NOMO-1 treated with DMSO at 0.1 percent for 48 hours (cell line): ENCODE measurements around the gene FKBP6.
"Not testable (repeated sequence)": the region's sequence is repeated elsewhere in the genome, so short reads cannot be mapped to it uniquely, and the experiment has no call there.

Source experiments
- DNase-seq: peaks from one replicate; lab custom pipeline; 2025; ENCODE audit not compliant: unreplicated experiment; lab: John Stamatoyannopoulos, UW

Gene FKBP6

DNA sequence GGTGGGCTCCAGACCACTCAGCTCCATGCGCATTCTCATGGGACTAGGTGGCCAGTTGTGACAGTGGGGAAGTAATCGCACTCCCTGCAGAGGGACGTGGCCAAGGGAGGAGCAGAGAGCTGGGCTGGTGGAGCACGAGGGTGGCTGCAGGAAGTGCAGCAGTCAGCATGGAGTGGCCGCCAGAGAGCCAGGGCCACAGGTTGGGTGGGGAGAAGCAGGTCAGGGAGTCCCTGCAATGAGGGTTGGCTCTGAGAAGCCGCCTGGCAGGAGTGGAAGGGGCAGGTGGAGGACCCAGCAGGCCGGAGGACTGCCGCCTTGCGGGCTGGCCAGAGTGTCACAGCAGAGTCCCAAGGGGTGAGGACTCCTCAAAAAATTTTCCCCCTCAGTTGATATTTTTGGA is 26.2 kb downstream of the FKBP6 start:
- no peak for DNase-seq

DNA sequence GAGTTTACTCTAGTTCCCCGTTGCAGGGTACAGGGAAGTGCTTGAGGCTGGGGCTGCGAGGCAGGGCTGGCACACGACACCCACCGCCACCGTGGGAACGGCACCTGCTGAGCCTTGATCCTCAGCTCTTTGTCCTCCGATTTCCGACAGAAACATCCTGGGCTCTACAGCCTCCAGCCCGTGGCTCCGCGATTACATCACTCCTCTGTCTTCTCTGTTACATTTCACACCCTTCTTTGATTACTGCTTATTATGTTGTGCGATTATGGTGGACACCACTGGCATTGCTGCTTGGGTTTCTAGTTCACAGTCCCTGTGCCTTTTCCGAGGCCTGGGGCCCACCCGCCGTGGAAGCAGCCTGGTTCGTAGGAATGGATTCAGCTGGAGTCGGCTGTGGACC is 26.9 kb downstream of the FKBP6 start:
- no peak for DNase-seq

DNA sequence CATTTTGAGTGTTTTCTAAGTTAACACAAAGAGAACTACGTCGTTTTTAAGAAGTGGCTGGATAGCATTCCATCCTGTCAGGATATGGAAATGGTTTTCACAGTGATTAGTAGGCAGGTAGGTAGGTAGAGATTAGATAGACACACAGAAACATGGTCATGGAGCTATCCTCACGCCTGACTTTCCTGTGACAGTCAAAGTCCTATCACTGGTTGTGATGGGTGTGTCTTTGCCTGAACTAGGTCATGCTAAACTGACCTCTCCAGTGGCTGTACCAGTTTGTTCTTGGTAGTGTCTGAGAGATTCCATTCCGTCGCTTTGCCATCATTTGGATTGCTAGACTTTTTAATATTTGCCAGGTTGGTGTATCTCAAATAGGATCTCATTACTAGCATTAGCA is 28.2 kb downstream of the FKBP6 start:
- no peak for DNase-seq

DNA sequence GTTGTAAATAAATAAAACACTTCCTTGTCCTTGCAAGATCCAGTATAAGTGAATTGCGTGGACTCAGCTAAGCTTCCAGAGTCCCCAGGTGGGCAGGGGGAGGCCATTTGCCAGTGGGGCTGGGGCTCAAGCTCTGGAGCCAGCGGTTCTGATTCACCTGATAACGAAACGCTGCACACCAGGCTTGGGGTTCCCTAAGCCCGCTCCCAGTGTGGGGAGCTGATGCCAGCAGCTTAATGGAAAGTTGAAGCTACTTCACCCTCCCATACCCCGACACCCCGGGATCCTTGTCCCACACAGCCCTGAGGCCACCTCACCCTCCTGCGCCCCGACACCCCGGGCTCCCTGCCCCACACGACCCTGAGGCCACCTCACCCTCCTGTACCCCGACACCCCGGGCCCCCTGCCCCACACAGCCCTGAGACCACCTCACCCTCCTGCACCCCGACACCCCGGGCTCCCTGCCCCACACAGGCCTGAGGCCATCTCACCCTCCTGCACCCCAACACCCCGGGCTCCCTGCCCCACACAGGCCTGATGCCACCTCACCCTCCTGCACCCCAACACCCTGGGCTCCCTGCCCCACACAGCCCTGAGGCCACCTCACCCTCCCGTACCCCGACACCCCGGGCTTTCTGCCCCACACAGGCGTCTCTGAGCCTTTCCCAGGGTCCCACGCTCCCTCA is 30.8 kb downstream of the FKBP6 start:
- DNase-seq = no peak

DNA sequence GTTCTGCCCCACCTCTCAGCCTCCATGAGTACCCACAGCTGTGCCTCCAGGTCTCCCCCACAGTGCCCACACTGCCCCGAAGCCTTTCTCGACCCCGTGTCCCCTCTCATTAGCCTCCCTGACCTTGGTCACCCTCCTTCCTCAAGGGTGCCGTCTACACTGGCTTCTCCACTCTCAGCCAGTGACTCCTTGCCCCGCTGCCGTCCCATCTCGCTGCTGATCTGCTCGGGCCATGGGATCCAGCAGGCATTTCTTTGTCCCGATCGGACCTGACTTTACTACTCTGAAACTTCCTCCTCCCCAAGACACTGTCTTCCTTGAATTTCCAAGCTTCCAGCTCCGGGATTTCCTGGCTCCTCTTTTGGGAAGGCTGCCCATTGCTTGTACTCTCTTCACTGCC is 31.3 kb downstream of the FKBP6 start:
- DNase-seq = no peak

DNA sequence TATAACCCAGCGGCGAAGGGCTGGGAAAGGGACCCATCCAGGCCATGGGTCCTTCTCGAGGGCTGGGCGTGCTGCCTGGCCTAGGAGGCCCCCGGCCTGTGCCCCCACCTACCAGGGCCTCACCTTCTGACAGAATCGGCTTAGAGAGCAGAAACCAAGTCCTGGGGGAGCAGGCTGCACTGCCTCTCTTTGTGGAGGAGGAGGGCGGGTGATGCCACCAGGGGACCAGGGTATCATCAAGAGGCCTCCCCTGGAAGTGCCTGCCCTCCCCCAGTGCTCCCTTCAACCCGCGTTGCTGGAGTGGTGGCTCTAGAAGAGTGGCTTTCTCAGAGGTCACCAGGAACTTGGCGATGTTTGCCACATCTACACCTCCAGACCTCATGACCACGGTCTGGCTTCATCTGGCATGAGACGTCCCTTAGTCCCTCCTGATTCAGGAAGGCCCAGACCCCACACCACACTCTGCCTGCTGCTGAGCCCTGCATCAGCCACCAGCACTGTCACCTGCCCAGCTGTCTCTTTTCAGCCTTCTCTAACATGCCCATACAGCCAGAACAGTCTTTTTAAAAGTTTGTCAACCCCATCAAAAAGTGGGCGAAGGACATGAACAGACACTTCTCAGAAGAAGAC is 31.9 kb downstream of the FKBP6 start:
- DNase-seq = no peak

DNA sequence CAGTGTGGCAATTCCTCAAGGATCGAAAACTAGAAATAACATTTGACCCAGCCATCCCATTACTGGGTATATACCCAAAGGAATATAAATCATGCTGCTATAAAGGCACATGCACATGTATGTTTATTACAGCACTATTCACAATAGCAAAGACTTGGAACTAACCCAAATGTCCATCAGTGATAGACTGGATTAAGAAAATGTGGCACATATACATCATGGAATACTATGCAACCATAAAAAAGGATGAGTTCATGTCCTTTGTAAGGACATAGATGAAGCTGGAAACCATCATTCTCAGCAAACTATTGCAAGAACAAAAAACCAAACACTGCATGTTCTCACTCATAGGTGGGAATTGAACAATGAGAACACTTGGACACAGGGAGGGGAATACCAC is 32.6 kb downstream of the FKBP6 start:
- DNase-seq = not testable (repeated sequence)

DNA sequence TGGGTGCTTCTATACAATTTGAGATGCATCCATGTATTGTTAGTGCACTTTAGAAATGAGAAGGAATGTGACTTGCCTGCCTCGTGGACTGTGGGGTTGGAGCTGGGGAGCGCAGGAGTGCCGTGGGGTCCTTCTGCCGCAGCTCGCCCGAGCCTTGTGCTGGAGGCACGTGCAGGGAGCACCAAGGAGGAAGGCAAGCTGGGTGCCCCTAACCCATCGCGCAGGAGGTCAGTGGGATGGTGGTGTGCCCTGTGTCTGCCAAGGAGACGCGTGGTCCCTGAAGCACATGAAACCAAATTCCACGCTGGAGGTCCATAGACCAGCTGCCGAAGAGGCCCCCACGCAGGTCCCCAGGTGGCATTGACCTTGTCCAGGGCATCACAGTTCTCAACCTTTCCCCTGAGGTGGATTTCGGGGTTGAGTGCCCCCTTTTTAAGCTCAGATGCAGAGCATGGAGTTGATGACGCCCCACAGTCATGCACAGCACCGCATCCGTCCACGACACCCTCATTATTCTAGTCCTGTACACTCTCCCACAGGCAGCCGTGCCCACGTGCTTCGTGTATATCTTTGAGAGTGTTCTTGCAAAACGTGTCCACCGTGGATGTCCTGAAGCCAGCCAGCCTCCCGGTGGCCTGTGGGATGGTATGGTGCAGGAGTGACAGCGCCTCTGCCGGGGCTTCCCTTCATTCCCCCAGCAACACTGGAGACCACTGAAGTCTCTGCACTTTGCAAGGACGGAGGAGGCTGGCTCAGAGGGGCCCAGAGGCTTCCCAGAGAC is 35.5 kb downstream of the FKBP6 start:
- DNase-seq = no peak

DNA sequence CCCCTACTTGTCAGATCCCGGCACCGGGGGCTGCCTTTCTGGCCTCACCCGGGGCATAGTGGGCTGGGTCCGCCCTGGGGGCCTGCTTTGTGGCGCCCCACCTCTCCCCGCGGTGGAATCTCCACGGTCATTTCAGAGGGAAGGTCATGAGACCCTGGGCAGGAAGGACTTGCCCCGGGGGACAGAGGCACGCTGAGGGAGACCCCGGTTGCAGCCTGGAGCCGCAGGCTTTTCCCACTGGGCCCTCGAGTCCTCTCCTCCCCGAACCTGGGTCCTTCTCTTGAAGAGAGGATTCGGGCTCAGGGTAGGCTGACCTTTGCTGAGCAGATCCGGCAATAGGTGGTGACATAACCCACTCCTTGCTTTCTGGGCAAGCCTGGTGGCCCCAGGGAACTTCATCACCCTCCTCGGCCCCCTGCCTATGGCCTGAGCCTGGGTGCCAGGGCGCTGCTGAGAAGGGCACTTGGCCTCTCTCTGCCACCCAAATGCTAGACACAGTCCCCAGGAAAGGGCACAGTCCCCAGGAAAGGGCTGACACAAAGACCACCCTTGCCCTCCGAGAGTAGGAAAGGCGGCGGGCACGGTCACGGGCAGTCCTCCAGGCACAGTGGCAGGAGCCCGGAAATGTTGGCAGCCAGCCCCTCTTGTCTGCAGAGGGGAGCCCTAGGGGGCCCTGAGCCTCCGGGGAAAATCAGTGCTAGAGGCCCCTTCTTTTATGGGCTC is 36.2 kb downstream of the FKBP6 start:
- no peak for DNase-seq

DNA sequence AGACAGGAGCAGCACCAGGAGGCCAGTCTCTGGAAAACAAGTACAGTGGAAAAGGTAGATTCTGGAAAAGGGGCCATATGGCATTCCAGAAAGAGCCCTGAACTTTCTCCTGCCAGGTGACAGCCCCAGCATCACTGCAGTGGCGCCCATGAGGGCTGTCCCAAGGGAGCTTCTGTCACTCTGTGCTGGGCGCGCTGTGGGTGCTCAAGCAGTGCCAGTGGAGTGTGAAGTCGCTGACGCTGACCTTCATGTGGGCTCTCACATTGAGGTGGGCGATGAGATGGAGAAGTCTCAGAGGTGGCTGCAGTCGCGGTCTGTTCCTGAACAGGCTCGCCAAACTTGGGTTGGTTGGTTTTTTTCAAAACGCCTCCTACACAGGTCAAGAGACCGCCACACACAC is 38.2 kb downstream of the FKBP6 start:
- DNase-seq = no peak

DNA sequence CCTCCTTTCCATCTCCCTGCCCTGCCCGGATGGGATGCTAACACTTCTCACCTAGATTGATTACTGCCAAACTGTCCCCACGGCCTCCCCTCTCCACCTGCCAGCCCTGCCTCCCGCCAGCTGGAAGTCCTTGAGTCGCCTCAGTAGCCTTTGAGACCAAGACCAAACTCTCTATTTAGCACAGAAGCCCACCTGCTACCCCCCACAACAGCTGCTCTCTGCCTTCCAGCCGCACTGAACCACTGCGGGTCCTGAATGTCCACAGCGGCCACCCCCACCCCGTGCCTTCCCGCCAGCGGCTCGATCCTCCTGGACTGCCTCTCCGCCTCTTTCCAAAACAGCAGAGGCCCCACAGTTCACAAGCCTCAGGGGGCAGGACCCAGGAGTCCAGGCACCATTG is 39.0 kb downstream of the FKBP6 start:
- no peak for DNase-seq

DNA sequence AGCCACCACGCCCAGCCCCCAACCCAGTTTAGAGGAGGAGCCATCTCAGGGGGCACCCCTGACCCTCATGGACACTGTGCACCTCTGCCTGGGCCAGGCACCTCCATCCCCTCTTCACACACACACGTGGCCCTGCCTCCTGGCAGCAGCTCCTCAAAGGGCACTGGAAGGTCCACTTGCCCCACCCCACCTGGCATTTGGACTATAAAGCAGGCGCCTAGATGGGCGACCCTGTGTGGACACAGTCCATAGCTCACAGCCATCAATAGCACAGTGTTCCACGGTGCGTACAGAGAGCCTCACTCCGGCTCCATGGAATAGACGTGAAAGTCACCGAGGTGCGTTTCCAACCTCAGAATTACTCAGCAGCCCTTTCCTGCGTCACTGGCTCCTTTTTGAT is 41.0 kb downstream of the FKBP6 start:
- DNase-seq = no peak

DNA sequence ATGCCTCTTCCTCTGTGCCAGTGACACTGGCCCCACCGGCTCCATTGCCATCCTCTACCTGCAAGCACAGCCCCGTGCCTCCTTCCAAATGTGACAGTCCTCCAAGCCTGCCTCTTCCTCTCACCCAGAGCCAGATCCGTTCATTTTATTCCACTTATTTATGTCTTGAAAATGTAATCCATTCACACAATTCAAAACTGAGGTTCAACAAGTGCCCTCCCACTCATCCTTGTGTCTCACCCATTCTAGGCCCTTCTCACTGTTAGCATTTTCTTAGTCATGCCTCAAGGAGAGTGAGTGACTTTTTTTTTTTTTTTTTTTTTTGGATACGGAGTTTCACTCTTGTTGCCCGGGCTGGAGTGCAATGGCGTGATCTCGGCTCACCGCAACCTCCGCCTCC is 41.7 kb downstream of the FKBP6 start:
- no peak for DNase-seq

DNA sequence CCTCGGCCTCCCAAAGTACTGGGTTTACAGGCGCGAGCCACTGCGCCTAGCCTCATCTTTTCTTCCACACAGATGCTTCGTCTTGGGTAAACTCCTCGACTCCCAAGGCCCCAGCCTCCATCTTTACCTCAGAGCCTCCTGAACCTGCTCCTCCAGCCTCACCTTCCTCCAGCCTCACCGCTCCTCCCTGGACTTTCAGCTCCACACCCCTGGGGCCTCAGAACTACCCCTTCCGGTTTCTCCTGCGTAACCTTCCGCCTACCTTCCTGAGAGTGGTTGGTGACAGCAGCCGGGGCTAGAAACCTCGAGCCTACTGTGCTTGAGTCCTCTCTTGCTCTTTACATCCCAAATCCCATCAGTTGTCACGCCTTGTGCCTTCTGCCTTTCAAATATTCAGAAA is 45.8 kb downstream of the FKBP6 start:
- no peak for DNase-seq

DNA sequence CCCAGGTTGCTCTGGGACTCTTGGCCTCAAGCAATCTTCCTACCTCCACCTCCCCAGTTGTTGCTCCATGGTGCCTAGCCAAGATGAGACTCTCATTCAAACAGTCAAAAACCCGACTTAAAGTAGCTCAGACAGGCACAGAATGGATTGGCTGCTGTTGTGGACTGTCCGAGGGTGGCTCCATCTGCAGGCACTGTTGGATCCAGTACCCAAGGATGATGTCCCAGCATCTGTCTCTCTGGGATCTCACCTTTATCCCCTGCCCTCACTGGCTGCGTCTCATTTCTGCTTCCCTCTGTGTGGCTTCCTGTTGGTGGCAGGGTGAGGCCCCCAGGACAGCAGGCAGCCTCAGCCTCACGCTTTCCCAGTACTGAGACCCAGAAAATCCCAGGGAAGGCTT is 48.3 kb downstream of the FKBP6 start:
- DNase-seq = not testable (repeated sequence)

DNA sequence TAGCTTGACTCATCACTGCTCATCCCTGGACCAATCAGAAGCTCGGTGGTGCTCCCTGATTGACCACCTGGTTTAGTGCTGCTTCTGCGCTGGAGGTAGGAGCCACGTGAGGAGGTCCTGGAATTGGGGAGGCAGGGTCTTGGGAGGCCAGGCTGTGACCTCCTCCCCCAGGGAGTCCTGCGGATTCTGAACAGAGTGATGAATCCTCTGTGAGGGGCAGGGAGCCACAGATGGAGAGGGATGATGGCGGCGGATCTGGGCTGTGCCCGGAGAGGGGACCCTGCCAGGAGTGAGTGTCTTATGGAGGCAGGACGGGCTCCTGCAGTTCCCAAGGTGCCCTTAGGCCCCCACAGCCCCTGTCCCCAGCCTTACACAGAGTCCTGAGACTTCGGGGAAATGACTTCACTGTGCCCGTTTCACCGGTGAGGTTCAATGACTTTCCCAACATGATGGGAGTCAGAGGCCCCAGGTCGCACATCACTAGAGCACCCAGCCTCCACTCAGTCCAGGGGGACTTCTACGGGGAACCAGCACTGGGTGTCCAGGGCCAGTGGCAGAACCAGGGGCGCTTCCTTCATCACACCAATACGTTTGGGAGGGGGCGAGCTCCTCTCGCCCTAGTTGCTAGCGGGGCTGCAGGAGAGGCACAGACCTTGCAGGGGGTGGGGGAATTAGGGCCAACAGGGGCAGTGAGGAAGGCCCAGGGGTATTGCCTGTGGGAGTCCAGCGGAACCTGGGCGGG is 48.9 kb downstream of the FKBP6 start:
- no peak for DNase-seq

DNA sequence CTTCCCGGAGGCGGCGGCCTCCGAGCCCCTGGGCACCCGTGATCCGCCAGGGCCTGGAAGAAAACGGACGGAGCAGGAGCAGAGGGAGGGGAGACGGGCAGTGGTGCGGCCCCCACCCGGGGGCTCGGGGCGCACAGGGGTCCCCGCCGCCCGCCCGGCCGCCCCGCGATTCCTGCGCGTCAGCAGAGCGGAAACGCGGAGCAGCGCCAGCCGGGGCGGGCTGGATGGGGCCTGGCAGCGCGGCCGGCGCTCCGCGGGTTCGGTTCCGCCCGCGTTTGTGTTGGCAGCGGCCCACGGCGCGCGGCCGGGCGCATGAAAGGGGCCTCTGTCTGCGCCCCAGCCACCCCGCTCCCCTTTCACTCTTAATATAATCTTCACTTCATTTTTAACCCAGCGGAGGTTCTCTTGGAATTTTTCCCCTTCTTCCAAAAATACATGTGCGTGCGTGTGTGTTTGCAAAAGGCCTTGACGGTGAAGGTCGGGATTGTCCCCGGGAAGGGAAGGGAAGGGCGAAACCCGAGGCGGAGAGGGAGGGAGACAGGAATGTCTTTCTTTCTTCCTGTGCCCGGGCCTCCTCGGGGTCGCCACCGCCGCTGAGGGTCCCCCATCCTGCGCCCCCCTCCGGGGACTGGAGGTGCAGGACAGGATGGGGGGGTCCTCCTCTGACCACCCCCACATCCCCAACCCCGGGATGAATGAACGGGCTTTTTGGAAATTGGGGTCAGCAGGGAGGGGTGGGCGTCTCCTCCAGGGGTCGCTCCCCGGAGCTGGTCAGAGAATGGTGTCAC is 49.6 kb downstream of the FKBP6 start:
- not testable (repeated sequence) for DNase-seq

DNA sequence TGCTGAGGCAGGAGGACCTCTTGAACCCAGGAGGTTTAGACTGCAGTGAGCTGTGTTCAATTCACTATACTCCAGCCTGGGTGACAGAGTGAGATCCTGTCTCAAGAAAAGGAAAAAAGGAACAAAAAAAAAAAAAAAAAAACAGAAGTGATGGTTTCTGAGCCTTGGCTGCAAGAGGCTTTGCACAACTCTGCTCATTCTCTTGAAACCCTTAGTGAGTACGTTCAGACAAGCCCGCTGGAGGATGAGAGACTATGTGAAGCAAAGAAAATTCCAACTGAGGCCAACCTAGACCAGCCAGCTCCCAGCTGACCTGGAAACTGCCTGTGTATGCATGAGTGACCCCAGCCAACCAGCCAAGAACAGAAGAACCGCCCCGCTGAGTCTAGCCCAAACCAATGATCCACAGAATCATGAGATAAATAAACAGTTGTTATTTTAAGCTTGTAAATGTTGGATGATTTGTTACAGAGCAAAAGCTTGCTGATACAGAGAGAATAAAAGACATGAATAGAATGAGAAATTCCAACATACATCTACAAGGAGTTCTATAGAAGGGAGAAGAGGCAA is 55.1 kb downstream of the FKBP6 start:
- peak; percentile 100 for DNase-seq

DNA sequence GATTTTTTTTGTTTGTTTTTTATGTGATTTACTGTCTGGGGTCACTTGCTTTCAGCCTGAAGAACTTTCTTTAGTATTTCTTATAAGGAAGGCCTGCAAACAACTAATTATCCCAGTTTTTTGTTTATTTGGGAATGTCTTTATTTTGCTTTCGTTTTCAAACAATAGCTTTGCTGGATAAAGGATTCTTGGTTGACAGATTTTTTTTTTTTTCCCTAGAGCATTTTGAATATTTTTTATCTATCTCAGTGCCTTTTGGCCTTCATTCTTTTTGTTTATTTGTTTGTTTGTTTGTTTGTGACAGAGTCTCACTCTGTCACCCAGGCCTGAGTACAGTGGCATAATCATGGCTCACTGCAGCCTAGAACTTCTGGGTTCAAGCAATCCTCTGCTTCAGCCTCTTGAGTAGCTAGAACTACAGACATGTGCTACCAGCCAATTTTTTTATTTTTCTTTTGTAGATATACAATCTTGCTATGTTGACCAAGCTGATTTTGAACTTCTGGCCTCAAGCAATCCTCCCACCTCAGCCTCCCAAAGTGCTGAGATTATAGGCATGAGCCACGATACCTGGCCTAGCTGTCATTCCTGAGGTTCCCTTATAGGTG is 59.4 kb downstream of the FKBP6 start:
- no peak for DNase-seq
